SK-N-SH treated with all-trans-retinoic acid at 6 μM for 48 hours (cell line): Measurements from ENCODE around the gene GPSM3.

ENCODE experiments used
- ATAC-seq: fragments of 200-7000 bp; cut with Tn5 transposase; 3 replicates; pipeline ENCODE4 v1.9.1; 2020; ENCODE audit warnings: mild to moderate bottlenecking, moderate library complexity
- ARNTL ChIP-seq: fragments of 450-650 bp; formaldehyde crosslinking; IDR thresholded peaks from 2 replicates; pipeline ENCODE4 v1.5.0; 2020; ENCODE audit warnings: low read depth, mild to moderate bottlenecking, moderate library complexity, borderline replicate concordance
- BACH2 ChIP-seq: fragments of 250-450 bp; sonication (Bioruptor Pico); IDR thresholded peaks from 2 replicates; pipeline ENCODE4 v1.9.0; 2021; ENCODE audit warnings: mild to moderate bottlenecking, borderline replicate concordance
- CREB5 ChIP-seq: fragments of 250-450 bp; sonication (Bioruptor Pico); IDR thresholded peaks from 2 replicates; pipeline ENCODE4 v1.5.1; 2020; ENCODE audit warnings: low read depth, mild to moderate bottlenecking, moderate library complexity
- CSDC2 ChIP-seq: fragments of 250-450 bp; sonication (Bioruptor Pico); IDR thresholded peaks from 2 replicates; pipeline ENCODE4 v1.5.0; 2020; ENCODE audit warnings: mild to moderate bottlenecking, moderate library complexity
- CSRNP3 ChIP-seq: fragments of 250-450 bp; sonication (Bioruptor Pico); IDR thresholded peaks from 2 replicates; pipeline ENCODE4 v1.5.1; 2021; ENCODE audit warnings: mild to moderate bottlenecking, moderate library complexity
- ESRRG ChIP-seq: fragments of 250-450 bp; sonication (Bioruptor Pico); IDR thresholded peaks from 2 replicates; pipeline ENCODE4 v1.6.1; 2021; ENCODE audit warnings: mild to moderate bottlenecking
- GLIS3 ChIP-seq: fragments of 250-450 bp; sonication (Bioruptor Pico); IDR thresholded peaks from 2 replicates; pipeline ENCODE4 v1.5.0; 2020; ENCODE audit warnings: mild to moderate bottlenecking, moderate library complexity
- ISL1 ChIP-seq: fragments of 250-450 bp; sonication (Bioruptor Pico); IDR thresholded peaks from 2 replicates; pipeline ENCODE4 v2.1.2; 2022; ENCODE audit warnings: mild to moderate bottlenecking, moderate library complexity
- PATZ1 ChIP-seq: fragments of 250-450 bp; sonication (Bioruptor Pico); IDR thresholded peaks from 2 replicates; pipeline ENCODE4 v1.8.0; 2020; ENCODE audit warnings: mild to moderate bottlenecking, moderate library complexity, borderline replicate concordance
- POU6F1 ChIP-seq: fragments of 250-450 bp; sonication (Bioruptor Pico); IDR thresholded peaks from 2 replicates; pipeline ENCODE4 v1.8.0; 2021; ENCODE audit warnings: low read depth, mild to moderate bottlenecking, moderate library complexity, borderline replicate concordance
- PPARA ChIP-seq: fragments of 250-450 bp; sonication (Bioruptor Pico); IDR thresholded peaks from 2 replicates; pipeline ENCODE4 v1.5.0; 2020; ENCODE audit warnings: mild to moderate bottlenecking, borderline replicate concordance
- RARB ChIP-seq: fragments of 250-450 bp; sonication (Bioruptor Pico); IDR thresholded peaks from 2 replicates; pipeline ENCODE4 v1.8.0; 2021; ENCODE audit warnings: mild to moderate bottlenecking, moderate library complexity
- SNAI2 ChIP-seq: fragments of 250-450 bp; sonication (Bioruptor Pico); IDR thresholded peaks from 2 replicates; pipeline ENCODE4 v1.5.0; 2020; ENCODE audit warnings: mild to moderate bottlenecking, moderate library complexity
- TCF4 ChIP-seq: fragments of 250-450 bp; sonication (Bioruptor Pico); IDR thresholded peaks from 2 replicates; pipeline ENCODE4 v1.8.0; 2021; ENCODE audit warnings: mild to moderate bottlenecking, moderate library complexity, borderline replicate concordance
- TOX ChIP-seq: fragments of 250-450 bp; sonication (Bioruptor Pico); IDR thresholded peaks from 2 replicates; pipeline ENCODE4 v1.8.0; 2021; ENCODE audit warnings: mild to moderate bottlenecking, moderate library complexity, borderline replicate concordance
- TSHZ2 ChIP-seq: fragments of 250-450 bp; sonication (Bioruptor Pico); IDR thresholded peaks from 2 replicates; pipeline ENCODE4 v1.5.0; 2020; ENCODE audit warnings: mild to moderate bottlenecking, moderate library complexity
- ZC3H10 ChIP-seq: fragments of 250-450 bp; sonication (Bioruptor Pico); IDR thresholded peaks from 2 replicates; pipeline ENCODE4 v1.5.1; 2021; ENCODE audit warnings: mild to moderate bottlenecking, moderate library complexity
- ZFP3 ChIP-seq: fragments of 250-450 bp; sonication (Bioruptor Pico); IDR thresholded peaks from 2 replicates; pipeline ENCODE4 v1.5.0; 2020; ENCODE audit warnings: mild to moderate bottlenecking, moderate library complexity
- ZFP30 ChIP-seq: fragments of 450-650 bp; formaldehyde crosslinking; IDR thresholded peaks from 2 replicates; pipeline ENCODE4 v1.5.0; 2022; ENCODE audit warnings: mild to moderate bottlenecking, moderate library complexity
- ZNF565 ChIP-seq: fragments of 450-650 bp; formaldehyde crosslinking; conservative IDR thresholded peaks from 2 replicates; pipeline ENCODE4 v1.5.0; 2020; ENCODE audit warnings: low read depth, mild to moderate bottlenecking, moderate library complexity
- ZNF70 ChIP-seq: fragments of 450-650 bp; formaldehyde crosslinking; IDR thresholded peaks from 2 replicates; pipeline ENCODE4 v1.5.0; 2020; ENCODE audit warnings: mild to moderate bottlenecking, moderate library complexity
- ZNF8 ChIP-seq: fragments of 450-650 bp; formaldehyde crosslinking; IDR thresholded peaks from 2 replicates; pipeline ENCODE4 v1.5.0; 2020; ENCODE audit warnings: mild to moderate bottlenecking, moderate library complexity

The GPSM3 gene

GRCh38 chr6:32210191-32210601 is 17.8 kb upstream of the GPSM3 start (continued):
- TF ChIP-seq TSHZ2 (CRISPR knock-in tag) = no peak

- TF ChIP-seq ZFP3 (CRISPR knock-in tag) (no peak), ARNTL (CRISPR knock-in tag) (no peak), SNAI2 (CRISPR knock-in tag) (no peak), CREB5 (CRISPR knock-in tag) (no peak), ZFP30 (CRISPR knock-in tag) (no peak), ISL1 (CRISPR knock-in tag) (no peak), CSDC2 (no peak), TSHZ2 (CRISPR knock-in tag) (no peak), PPARA (no peak), ZNF565 (CRISPR knock-in tag) (no peak), POU6F1 (CRISPR knock-in tag) (no peak), ZNF8 (CRISPR knock-in tag) (no peak), TCF4 (CRISPR knock-in tag) (no peak), CSRNP3 (no peak)
- TF ChIP-seq, all 23 proteins: peak for 0
Observed at GRCh38 chr6:32208996-32209395, 16.6 kb upstream of the GPSM3 start.

GRCh38 chr6:32204268-32204715 is 11.8 kb upstream of the GPSM3 start:
- ATAC-seq = no peak
- TF ChIP-seq ZFP30 (CRISPR knock-in tag) (no peak), GLIS3 (no peak), PPARA (no peak), ESRRG (CRISPR knock-in tag) (no peak), BACH2 (CRISPR knock-in tag) (no peak), ARNTL (CRISPR knock-in tag) (no peak), PATZ1 (CRISPR knock-in tag) (no peak), CREB5 (CRISPR knock-in tag) (no peak), ZNF70 (CRISPR knock-in tag) (no peak), ZNF8 (CRISPR knock-in tag) (no peak), RARB (CRISPR knock-in tag) (no peak), POU6F1 (CRISPR knock-in tag) (no peak), ISL1 (CRISPR knock-in tag) (no peak), SNAI2 (CRISPR knock-in tag) (no peak), ZNF565 (CRISPR knock-in tag) (no peak), ZC3H10 (CRISPR knock-in tag) (no peak), TOX (CRISPR knock-in tag) (no peak), TCF4 (CRISPR knock-in tag) (no peak)

More at GRCh38 chr6:32208996-32209395, 16.6 kb upstream of the GPSM3 start:
- ATAC-seq = no peak
